GM19467 (cell line): ENCODE data around the gene ZNF354C.

Source experiments
- ATAC-seq: cut with Tn5 transposase; IDR thresholded peaks from one replicate; pipeline ENCODE4 v1.9.1; 2021; ENCODE audit warnings: mild to moderate bottlenecking, moderate library complexity; ENCODE audit not compliant: unreplicated experiment

ZNF354C gene

DNA sequence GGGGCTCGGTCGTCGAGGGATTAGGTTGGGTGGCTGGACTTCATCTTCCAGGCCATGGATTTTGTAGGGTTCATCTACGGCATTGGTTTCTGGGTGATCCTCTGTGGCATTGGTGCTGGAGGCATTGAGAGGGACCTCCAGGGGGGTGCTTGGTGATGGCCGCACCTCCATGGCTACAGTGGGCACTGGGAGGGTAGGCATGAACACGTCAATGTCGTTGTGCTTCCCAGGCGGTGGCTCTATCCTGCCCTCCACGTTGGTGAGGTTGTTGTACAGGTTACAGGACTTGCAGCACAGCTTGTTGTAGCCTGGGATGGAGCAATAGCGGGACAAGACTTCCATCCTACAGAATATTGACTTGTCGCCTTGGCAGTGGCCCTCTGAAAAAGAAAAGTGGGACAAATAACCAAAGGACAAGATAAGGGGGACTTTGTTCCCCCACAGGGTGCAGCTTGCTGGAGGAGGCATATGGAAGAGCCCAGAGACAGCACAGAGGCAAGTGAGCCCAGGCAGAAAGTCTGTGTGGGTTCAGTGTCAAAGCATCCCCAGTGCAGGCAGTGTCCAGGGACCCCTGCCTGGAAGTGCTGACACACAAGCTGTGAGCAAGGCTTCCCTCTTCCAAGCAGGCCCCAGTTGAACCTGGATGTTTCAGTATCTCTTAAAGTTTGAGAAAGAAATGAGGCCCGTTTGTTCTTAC lies 53.9 kb downstream of the ZNF354C start:
- ATAC-seq = no peak

DNA sequence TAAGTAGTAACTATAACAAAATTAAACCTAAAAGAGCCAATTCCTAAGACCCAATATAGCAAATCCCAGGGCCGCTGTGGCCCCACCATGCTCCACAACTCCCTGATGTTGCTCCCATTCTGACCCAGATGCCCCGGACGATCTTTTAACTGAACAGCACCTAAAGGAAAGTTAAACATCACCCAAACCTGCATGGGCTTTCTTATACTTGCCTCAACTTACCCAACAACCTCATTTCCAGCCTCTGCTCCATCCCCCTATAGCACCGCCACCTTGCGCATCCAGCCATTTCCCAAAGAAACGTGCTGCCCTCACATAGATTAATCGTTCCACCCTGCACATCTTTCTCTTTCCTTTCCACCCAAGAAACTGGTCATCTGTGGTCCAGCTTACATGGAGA lies 54.6 kb downstream of the ZNF354C start:
- no peak for ATAC-seq

DNA sequence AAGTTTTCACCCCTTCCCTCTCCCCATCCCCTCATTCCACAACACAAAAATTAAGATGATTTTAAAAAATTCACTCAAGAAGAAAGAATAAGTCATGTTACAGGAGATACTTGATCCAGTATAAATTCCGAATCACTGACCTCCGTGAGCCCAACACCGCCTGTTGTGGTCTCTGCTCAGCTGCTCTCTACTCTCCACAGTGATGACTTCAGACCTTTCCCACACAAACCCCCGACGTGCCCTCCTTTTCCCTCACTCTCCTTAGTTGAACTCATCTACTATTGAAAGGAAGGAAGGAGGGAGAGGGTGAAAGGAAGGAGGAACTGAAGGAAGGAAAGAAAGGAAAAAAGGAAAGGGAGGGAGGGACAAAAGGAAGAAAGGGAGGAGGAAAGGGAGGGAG lies 55.1 kb downstream of the ZNF354C start:
- ATAC-seq = no peak

DNA sequence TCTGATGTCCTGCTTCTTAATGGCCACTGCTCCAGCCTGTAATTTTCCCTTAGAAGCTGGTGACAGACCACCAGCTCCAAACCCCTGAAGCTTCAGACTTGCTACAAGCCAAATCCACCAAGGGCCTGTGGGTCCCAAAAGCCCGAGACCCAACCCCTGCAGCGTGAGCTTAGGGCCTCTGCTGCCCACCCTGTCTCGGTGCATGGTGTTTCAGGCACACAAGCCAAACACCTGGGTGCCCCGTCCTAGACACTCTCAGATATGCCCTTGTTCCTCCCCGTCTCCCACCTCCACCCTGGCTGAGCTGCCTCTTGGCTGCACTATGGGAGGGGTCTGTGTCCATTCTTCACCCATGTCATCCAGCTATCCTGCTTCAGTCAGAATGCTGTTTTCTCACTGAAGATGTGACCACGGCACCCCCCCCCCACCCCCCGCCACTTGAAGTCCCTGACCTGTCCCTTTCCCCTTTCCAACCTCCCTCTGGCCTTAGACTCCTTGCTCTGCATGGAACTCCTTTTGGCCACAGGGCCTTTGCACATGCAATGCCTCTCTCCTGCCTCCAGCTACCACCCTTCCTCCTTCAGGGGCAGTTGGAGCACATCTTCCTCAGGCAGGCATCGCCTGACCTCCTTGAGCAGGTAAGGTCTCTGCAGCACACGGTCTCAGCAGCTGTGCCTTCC lies 55.8 kb downstream of the ZNF354C start:
- no peak for ATAC-seq

DNA sequence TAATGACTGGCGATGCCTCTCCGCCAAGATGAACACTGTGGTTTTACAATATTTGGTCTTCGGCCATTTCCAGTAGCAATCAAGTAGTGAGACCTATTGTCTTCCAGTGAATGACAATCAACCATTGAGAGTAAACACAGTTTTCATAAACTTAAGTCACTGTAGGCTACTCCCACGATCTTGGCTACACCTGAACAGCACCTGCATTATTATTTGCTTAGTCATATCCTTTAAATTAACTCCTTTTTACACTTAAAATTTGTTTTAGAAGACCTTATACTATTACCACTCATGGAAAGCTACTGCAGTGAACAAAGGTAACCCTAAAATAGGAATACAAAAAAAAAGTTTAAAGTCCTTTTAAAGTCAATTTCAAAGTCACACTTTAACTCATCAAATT lies 58.2 kb downstream of the ZNF354C start:
- ATAC-seq = no peak

DNA sequence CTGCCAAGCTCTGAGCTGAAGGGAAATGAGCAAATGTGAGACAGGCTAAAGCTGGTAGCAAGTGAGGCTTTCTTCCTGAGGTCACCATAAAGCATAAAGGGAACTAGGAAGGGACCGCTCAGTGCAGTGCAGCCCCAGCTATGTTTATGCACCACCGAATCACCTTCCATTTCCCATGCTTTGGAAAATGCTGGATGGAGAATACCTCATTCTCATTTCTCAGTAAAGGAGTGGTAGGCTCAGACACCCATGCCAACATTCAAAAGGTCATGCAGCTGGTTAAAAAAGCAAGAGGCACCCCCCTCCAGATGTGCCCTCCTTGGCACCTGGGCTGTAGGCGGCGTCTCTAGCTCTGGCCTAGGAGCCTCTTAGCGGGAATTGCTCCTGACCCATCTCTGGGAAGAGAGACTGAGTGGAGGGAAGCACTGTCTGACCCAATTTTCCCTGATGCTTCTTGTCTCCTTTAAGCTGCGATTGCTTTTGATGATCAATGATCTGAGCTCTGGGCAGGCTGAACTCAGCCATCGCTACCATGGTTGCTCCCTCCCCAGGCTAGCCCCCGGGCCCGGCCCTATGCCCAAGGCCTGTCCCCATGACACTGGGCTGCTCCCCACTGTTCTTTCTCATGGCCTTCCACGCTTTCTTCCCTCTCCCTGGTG lies 58.7 kb downstream of the ZNF354C start:
- no peak for ATAC-seq

DNA sequence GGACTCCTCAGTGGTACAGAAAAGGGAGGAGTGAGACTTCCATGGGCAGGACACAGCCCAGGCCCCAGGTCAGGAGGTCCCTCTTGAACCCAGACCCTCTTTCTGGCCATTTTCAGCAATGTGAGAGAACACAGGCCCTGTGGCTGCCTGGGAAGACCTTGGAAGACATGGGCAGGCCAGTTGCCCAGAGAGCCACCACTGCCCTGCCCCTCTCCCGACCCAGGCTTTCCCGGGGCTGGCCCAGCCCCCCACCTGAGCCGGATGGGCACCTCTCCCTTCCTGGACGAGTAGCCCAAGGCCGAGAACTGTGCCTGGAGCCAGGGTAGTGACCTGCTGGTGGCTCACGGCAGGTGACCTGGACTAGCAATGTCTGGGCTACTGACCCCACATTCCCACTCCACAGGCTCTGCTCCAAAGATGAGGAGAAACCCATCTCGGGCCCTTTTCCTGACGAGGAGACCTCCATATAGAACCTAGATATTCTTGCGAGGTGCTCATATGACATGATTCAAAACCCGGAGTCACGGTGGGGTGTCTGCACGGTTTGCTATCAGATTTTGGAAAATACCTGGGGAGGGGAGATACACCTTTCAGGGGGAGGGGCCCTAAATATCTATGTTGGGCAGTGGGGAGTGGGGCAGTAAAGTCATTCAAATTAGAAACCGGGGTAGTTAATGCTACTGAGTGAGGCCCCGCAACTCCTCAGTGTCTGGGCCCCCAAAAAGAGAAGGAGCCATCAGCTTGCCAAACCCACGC lies 59.4 kb downstream of the ZNF354C start:
- no peak for ATAC-seq

DNA sequence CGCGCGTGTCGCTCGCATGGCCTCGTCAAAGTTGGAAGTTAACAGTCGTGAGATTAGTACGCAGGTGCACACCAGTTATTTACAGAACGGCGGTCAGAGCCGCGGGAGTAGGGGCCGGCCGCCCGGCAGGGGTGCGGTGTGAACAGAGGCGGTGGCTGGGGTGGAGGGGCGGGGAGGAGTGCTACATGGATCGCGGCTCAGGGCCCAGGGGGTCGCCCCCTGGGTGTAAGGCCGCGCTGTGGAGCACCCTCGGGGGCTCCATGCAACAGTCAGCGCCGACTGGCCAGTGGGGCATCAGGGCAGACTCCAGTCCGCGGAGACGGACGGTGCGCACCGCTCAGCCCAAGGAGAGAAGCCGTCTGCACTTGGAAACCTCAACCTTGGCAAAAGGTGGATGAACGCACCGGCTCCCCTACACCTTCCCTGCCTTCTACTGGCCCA lies 60.3 kb downstream of the ZNF354C start:
- ATAC-seq = no peak

DNA sequence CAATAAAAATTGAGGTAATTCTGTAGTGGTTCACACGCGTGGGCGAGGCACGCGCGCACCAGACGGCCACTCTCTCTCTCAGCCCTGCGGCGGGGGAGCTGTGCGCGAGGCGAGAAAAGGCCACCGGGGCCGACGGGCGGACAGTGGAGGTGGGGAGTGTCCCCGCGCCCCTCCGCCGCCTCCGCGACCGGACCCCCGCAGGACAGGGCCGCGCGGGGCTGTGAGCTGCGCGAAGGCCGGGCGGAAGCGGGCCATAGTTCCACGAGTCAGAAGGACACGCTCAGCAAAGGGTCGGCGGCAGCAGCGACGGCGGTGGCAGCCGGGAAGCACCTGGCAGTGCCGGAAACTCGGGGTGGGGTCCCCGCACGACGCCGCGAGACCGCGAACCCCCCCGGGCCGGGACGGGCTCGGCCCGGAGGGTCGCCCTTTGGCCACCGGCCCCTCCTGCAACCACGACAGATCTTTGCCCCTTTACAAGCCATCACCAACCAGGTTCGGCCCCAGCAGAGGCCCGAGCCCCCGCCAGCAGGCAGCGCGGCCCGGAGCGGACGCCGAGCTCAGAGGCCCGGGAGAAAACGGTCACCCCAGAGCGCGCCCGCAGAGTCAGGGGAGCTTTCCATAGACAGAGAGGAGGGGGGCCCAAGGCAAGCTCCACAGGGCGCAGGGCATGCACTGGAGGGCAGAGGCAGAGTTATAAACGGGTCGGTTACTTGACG lies 60.9 kb downstream of the ZNF354C start:
- ATAC-seq = no peak

DNA sequence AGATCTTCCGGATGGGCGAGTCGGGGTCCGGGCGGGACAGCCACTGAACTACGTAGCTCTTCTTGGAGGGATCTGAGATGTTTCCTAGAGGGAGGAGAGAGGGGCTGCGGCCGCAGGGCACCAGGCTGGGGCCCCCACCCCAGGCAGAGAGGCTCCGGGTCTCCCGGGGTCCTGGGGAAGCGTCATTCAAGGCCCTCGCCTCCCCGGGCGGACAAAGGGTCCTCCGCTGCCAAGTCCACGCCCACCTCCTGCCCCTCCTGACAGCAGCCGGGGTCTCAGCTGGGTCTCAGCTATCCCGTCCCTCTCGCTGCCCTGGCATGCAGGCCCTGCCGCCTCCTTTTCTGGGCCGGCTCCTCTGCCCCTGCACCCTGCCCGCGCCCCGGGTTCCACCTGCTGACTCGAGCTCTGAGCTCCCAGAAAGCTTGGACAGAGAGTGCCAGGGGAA lies 61.5 kb downstream of the ZNF354C start:
- ATAC-seq = no peak

DNA sequence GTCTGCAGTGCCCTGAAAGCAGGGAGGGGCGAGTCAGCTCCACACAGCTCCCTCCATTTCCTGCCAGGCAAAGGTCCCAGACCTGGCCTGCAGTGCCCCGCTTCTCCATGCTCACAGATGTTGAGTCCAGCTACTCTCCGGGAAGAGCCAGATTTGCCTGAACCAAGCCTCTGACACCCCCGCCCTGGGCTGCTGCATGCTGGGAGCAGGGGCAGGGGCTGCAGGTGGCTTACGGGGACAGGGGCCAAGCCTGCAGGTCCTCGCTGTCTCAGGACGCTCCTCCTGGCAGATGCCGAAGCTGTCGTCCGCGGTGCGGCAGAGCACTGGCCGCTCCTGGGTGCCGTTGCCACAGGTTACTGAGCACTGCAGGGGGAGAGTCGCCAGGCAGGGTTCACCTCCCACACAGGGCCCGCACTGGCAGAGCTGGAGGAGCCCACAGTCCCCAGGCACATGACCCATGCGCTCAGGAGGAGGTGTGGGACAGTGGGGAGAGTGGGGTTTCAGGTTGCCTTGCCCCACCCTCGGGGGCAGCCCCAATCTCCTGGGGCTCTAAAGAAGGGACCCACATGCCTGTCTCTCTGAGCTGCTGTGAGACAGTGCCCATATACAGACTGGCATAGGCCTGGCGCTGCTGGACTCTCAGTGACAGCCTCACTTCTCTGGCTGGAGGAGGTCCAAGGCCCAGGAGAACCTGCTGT lies 62.4 kb downstream of the ZNF354C start:
- ATAC-seq = no peak

DNA sequence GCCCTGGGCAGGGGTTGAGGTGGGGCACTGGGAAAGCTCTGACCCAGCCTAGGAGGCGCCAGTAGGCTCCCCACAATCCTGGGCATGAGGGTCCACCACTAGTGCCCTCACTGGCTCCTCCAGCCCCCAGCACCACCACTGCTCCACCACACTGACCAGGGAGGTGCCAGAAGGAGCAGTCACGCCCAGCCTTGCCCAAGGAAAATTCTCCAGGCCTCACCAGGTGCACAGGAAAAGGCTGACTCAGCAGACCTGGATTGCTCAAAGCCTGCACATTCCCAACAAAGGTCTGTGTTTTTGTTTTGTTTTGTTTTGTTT lies 62.9 kb downstream of the ZNF354C start:
- ATAC-seq = no peak

DNA sequence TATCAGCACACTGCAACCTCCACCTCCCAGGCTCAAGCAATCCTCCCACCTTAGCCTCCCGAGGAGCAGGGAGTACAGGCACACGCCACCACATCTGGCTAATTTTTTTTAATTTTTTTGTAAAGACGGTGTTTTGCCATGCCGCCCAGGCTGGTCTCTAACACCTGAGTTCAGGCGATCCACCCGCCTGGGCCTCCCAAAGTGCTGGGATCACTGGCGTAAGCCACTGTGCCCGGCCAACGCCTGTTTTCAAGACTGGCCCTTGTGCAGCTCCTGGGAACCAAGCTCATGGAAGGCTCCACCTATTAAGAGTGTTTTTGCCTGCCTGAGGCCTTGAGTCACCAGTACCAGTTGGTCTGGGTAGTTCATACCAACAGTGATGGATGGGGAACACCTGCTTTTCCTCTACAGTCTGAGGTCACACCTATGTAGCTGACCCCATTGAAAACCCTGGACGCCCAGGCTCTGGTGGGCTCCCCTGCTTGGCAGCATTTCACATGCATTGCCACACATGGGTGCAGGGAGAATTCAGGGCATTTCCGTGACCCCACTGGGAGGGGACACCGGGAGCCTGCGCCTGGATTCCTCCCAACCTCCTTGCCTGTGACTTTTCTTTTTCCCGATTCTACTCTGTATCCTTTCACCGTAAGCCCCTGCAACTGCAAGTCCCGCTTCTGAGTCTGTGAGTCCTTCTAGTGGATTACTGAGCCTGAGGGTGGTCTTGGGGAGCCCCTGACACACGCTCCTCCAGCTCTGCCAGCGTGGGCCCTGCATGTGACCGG lies 63.5 kb downstream of the ZNF354C start:
- ATAC-seq = no peak

DNA sequence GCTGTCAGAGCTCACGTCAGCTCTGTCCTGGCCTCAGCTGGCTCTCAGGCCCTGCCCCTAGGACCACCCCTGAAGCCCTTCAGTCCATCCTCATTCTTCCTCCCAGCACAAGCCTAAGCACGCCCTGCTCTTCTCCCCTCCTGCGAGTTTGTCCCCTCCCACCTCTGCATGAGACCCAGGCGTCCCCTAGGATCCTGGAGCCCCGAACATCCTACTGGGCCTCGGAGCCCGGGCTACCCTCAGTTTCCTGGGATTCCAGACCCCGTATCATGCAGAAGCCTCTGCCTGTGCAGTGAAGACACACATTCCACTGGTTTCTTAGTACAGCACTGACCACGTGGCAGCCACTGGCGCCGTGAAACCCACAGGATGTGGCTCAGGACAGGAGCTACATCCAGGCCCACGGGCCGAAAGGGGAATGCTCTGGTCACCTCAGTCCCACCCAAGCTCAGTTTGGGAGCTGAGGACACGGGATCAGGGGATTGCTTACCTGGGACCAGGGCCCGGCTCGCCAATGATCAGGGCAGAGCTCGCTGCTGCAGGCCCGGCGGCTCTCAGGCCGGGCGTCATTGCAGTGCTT lies 64.2 kb downstream of the ZNF354C start:
- ATAC-seq = no peak

DNA sequence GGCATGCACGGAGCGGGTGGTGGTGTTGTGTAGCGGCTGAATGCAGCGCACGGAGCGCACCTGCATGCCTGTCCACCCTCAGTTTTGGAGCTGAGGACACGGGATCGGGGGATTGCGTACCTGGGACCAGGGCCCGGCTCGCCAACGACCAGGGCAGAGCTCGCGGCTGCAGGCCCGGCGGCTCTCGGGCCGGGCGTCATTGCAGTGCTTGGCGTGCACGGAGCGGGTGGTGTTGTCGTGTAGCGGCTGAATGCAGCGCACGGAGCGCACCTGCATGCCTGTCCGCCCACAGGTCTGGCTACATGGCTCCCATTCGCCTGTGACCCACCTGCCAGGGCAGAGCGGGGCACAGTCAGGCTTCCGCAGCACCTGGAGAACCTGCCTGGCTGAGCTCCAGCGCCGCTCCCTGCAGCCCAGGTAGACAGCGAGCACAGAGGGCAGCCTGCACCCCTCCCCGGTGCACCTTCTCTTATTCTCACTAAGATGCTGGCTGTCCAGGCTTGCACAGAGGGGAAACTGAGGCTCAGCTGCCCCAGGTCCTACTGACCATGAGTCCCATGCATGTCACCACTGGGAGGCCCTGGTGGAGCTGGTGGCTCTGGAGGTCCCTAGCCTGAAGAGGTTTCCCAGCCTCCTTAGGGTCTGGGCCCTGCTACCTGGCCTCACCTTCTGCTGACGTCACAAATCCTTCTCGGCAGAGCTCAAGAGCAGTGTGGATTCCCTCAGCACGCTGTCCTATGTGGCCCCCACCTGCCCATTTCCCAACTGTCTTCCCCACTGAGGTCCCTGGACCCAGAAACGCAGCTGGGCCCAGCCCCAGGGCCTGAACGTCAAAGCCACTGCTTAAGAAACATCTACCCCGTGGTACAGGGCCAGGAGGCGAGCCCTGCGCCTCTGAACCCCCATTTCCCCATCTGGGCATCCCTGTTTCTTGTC lies 64.9 kb downstream of the ZNF354C start:
- no peak for ATAC-seq

DNA sequence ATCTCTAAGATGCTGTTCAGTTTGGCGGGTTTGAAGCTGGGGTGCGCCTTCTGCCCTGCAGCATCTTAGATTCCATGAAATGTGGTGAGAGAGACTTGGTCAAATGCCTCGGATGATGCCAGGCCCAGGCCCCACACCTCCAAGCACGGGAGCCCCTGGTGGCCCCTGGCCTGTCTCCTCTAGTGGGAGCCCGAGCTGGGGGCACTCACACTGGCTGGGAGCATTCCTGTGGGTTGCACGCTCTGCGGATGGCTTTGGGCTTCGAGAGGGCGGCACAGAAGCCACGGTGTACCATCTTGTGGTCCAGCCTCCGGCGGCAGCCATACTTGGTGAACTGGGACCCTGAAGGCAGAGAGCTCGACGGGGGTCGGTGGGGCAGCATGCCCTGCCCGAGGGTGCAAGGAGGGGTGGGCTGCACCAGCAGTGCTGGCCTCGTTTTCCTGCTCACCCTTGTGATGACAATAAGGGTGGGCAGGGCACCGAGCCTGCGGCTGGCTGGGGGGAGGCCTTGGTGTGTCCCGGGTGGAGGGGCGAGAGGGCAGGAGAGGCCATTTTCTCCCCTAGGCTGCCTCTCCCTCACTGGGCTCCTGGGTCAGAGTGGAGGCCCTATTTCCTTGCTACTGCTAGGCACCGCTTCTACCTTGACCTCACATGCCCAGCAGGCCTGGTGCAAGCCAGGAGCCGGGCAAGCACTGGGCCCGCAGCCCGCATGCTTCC lies 65.8 kb downstream of the ZNF354C start:
- ATAC-seq = no peak

DNA sequence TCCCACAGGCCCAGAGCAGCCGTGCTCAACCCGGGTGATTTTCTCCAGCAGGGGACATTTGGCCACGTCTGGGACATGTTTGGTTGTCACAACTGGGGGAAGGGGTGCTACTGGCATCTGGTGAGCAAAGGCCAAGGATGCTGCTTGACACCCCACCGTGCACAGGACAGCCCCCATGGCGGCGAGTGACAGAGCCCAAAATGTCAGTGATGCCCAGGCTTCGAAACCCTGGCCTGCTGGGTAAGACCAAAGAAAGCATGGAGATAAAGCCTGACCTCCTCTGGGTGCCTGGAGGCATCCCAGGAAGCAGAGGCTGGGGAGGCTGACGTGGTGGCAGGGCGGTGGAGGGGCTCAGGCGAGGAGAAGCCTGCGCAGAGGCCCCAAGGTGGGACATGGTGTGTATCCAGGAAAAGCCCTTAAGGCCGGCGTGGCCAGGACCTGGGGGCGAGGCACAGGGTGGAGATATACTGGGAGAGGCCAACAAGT lies 66.4 kb downstream of the ZNF354C start:
- ATAC-seq = no peak
